Gastroesophageal sphincter (tissue), 4 donors: ENCODE data around the gene C1orf159. TPM values are rescaled to one million over a fixed set of nuclear protein-coding genes. Genes with fewer than 3 reads are reported as not detected.

Experiments used
- ATAC-seq: fragments of 150-250 bp; one replicate; pipeline ENCODE4 v1.9.1; 2016; ENCODE audit warnings: mild to moderate bottlenecking, moderate library complexity
- H3K27ac ChIP-seq, 4 donors: fragments of 200-600 bp; sonication (generic) in 3 of 4; 1 replicate in 3 of 4; 2 replicates in 1 of 4; pipeline ENCODE4 v1.5.1; 2016 to 2019
- H3K27me3 ChIP-seq: fragments of 200-600 bp; sonication (generic); one replicate; pipeline ENCODE4 v1.5.1; 2019
- H3K36me3 ChIP-seq, 2 donors: fragments of 200-600 bp; sonication (generic); one replicate each; pipeline ENCODE4 v1.5.1; 2019; ENCODE audit warnings: control low read depth in 1 of 2
- H3K4me1 ChIP-seq, 3 donors: fragments of 200-600 bp; sonication (generic); 1 replicate in 2 of 3; 2 replicates in 1 of 3; pipeline ENCODE4 v1.5.1; 2016 to 2019; ENCODE audit warnings: control low read depth in 2 of 3
- H3K4me3 ChIP-seq, 2 donors: fragments of 200-600 bp; sonication (generic); one replicate each; pipeline ENCODE4 v1.5.1; 2019; ENCODE audit warnings: mild to moderate bottlenecking in 1 of 2, moderate library complexity in 1 of 2
- H3K9me3 ChIP-seq, 3 donors: fragments of 200-600 bp; sonication (generic); one replicate each; pipeline ENCODE4 v1.5.1; 2017 to 2019; ENCODE audit warnings: control low read depth in 2 of 3
- CTCF ChIP-seq, 4 experiments: fragments of 200-600 bp in 2 of 4; fragments of 450-650 bp in 2 of 4; sonication (generic) in 1 of 4; IDR thresholded peaks; one replicate each; pipeline ENCODE4 v1.5.1; 2017 to 2019; ENCODE audit warnings: antibody characterized with exemption in 4 of 4, mild to moderate bottlenecking in 2 of 4, moderate library complexity in 2 of 4
- EP300 ChIP-seq: sonication (generic); formaldehyde crosslinking; IDR thresholded peaks from one replicate; pipeline ENCODE4 v1.6.1; 2017; ENCODE audit warnings: antibody characterized with exemption, mild to moderate bottlenecking
- POLR2A ChIP-seq, 2 donors: fragments of 450-650 bp; IDR thresholded peaks; one replicate each; pipeline ENCODE4 v1.6.1; 2017; ENCODE audit warnings: antibody characterized with exemption in 2 of 2, mild to moderate bottlenecking in 2 of 2, moderate library complexity in 1 of 2
- POLR2AphosphoS5 ChIP-seq: sonication (generic); formaldehyde crosslinking; IDR thresholded peaks from one replicate; pipeline ENCODE4 v1.6.1; 2017; ENCODE audit warnings: antibody characterized with exemption
- WGBS, 2 donors: methylation state at CpG; one replicate each; pipeline ENCODE4 v1.1.5; 2018; ENCODE audit warnings: low coverage in 1 of 2; 5-methylcytosine and 5-hydroxymethylcytosine counted together
- total RNA-seq, 4 donors: library from RNA; depleted of rRNA; stranded (reverse); fragments of >200 nt; gene quantifications; one replicate each; pipeline ENCODE4 v1.1.0, GENCODE V29; 2016

C1orf159 gene
- total RNA-seq, 4 donors from 2014 or later = 6.3 to 15.3 (median 9.9) TPM

- Histone ChIP-seq H3K36me3 (no peaks in the 10 kb centered on the region), H3K9me3 (no peaks in the 10 kb centered on the region), H3K27me3 (peaks cover 38% of the 10 kb centered on the region), H3K4me1 (peaks cover 0 to 12% (median 6%) of the 10 kb centered on the region in 3 donors), H3K4me3 (no peak overlapping the region), H3K27ac (no peak overlapping the region)
- WGBS, 2 donors = 72 to 80% methylated on average over 1 to 7 of the region's 18 CpGs
- TF ChIP-seq POLR2AphosphoS5 (no peak), POLR2A (IDR thresholded peaks at IDR 0.05) (no peak), EP300 (no peak), CTCF (IDR thresholded peaks at IDR 0.05) (no peak)
- no peak for ATAC-seq
These were observed 10.1 kb upstream of the C1orf159 start for GRCh38 chr1:1125945-1126344.

GRCh38 chr1:1124786-1125642 lies 9.1 kb upstream of the C1orf159 start:
- 70% methylated on average over 3 of the region's 29 CpGs; no CpG with 5 or more reads in 1 of the 2 donors for WGBS, 2 donors
- TF ChIP-seq POLR2A (IDR thresholded peaks at IDR 0.05) (no peak), POLR2AphosphoS5 (no peak), CTCF (IDR thresholded peaks at IDR 0.05) (no peak), EP300 (no peak)
- Histone ChIP-seq H3K27me3 (peaks cover 47% of the 10 kb centered on the region), H3K36me3 (no peaks in the 10 kb centered on the region), H3K4me1 (peaks cover 0 to 12% (median 6%) of the 10 kb centered on the region in 3 donors), H3K4me3 (no peak overlapping the region), H3K27ac (no peak overlapping the region), H3K9me3 (no peaks in the 10 kb centered on the region)
- no peak for ATAC-seq

GRCh38 chr1:1124508-1124785 lies 8.6 kb upstream of the C1orf159 start:
- Histone ChIP-seq H3K27me3 (peaks cover 52% of the 10 kb centered on the region), H3K4me3 (no peak overlapping the region), H3K9me3 (no peaks in the 10 kb centered on the region), H3K27ac (no peak overlapping the region), H3K4me1 (peaks cover 0 to 12% (median 6%) of the 10 kb centered on the region in 3 donors), H3K36me3 (no peaks in the 10 kb centered on the region)
- ATAC-seq = no peak
- TF ChIP-seq POLR2AphosphoS5 (no peak), POLR2A (IDR thresholded peaks at IDR 0.05) (no peak), EP300 (no peak), CTCF (IDR thresholded peaks at IDR 0.05) (no peak)
- WGBS, 2 donors = 50 to 100% methylated on average over 1 to 2 of the region's 7 CpGs

GRCh38 chr1:1123581-1124507 lies 8.0 kb upstream of the C1orf159 start:
- no peaks in the 10 kb centered on the region for H3K36me3 ChIP-seq
- H3K4me1 ChIP-seq = peaks cover 0 to 12% (median 6%) of the 10 kb centered on the region in 3 donors
- no peak for TF ChIP-seq POLR2A (IDR thresholded peaks at IDR 0.05)
- no peak overlapping the region for H3K27ac ChIP-seq
- 76 to 78% methylated on average over 10 to 21 of the region's 23 CpGs for WGBS, 2 donors
- peaks cover 52% of the 10 kb centered on the region for H3K27me3 ChIP-seq
- H3K4me3 ChIP-seq = no peak overlapping the region
- no peaks in the 10 kb centered on the region for H3K9me3 ChIP-seq
- ATAC-seq = no peak

- TF ChIP-seq CTCF (IDR thresholded peaks at IDR 0.05) (no peak), POLR2A (IDR thresholded peaks at IDR 0.05) (no peak), POLR2AphosphoS5 (no peak), EP300 (no peak)
- no peaks in the 10 kb centered on the region for H3K9me3 ChIP-seq
- no peak for ATAC-seq
- H3K4me3 ChIP-seq = no peak overlapping the region
- H3K36me3 ChIP-seq = no peaks in the 10 kb centered on the region
- H3K4me1 ChIP-seq = peaks cover 0 to 12% (median 6%) of the 10 kb centered on the region in 3 donors
- H3K27me3 ChIP-seq = peaks cover 60% of the 10 kb centered on the region
- WGBS, 2 donors = 32 to 80% methylated on average over 1 to 5 of the region's 18 CpGs
- H3K27ac ChIP-seq = no peak overlapping the region
These were observed 7.1 kb upstream of the C1orf159 start for GRCh38 chr1:1122981-1123480.
